HEK293 (cell line): ENCODE results near the gene MSS51.

Source experiments
- CTCF ChIA-PET: fragments of 350-600 bp; formaldehyde crosslinking; extraction: SDS; loops from one replicate; lab custom pipeline; 2021; ENCODE audit warnings: antibody characterized with exemption; lab: Yijun Ruan, JAX
- POLR2A ChIA-PET: fragments of 300-600 bp; formaldehyde crosslinking; extraction: SDS; loops from one replicate; lab custom pipeline; 2020; ENCODE audit warnings: antibody characterized with exemption, inconsistent platforms; lab: Yijun Ruan, JAX
- H3K27ac ChIP-seq: fragments of 200-500 bp; sonication (Bioruptor generic); 2 replicates; pipeline ENCODE4 v1.5.1; 2014; ENCODE audit warnings: low read depth, low read length, control low read depth, inconsistent platforms; ENCODE audit errors: extremely low read depth
- H3K36me3 ChIP-seq, 2 experiments: fragments of 200-500 bp in 1 of 2; sonication (Bioruptor generic) in 1 of 2; 1 replicate in 1 of 2; 2 replicates in 1 of 2; pipeline ENCODE4 v1.5.1; 2014 to 2017; ENCODE audit warnings: inconsistent platforms in 2 of 2, low read length in 2 of 2; ENCODE audit not compliant: control insufficient read depth in 2 of 2, insufficient read depth in 1 of 2
- H3K4me1 ChIP-seq: fragments of 200-500 bp; sonication (Bioruptor generic); 2 replicates; pipeline ENCODE4 v1.5.1; 2014; ENCODE audit warnings: mild to moderate bottlenecking, low read length, inconsistent platforms; ENCODE audit not compliant: control insufficient read depth, insufficient read depth
- H3K4me3 ChIP-seq: 2 replicates; pipeline ENCODE4 v1.5.1; 2011; ENCODE audit warnings: low read depth, mild to moderate bottlenecking, control low read depth, low read length, moderate library complexity
- H3K9me3 ChIP-seq: fragments of 200-500 bp; sonication (Bioruptor generic); 2 replicates; pipeline ENCODE4 v1.5.1; 2014; ENCODE audit warnings: low read depth, low read length, inconsistent platforms; ENCODE audit not compliant: control insufficient read depth, insufficient read depth
- FEZF1 ChIP-seq: fragments of 450-650 bp; formaldehyde crosslinking; IDR thresholded peaks from 2 replicates; pipeline ENCODE4 v1.5.1; 2016; ENCODE audit warnings: missing biosample characterization, missing genetic modification characterization
- HIC1 ChIP-seq: fragments of 450-650 bp; formaldehyde crosslinking; IDR thresholded peaks from 2 replicates; pipeline ENCODE4 v1.5.1; 2016; ENCODE audit warnings: missing biosample characterization, missing genetic modification characterization
- IKZF3 ChIP-seq: fragments of 450-650 bp; IDR thresholded peaks from 2 replicates; pipeline ENCODE4 v1.5.0; 2018; ENCODE audit warnings: missing biosample characterization, mild to moderate bottlenecking, missing genetic modification characterization, moderate library complexity
- KLF1 ChIP-seq: fragments of 450-650 bp; formaldehyde crosslinking; IDR thresholded peaks from 2 replicates; pipeline ENCODE4 v1.5.1; 2016; ENCODE audit warnings: missing biosample characterization, missing genetic modification characterization
- PRDM1 ChIP-seq: fragments of 450-650 bp; formaldehyde crosslinking; IDR thresholded peaks from 2 replicates; pipeline ENCODE4; 2016; ENCODE audit warnings: missing biosample characterization, missing genetic modification characterization
- SCRT1 ChIP-seq: fragments of 450-650 bp; formaldehyde crosslinking; IDR thresholded peaks from 2 replicates; pipeline ENCODE4 v1.5.1; 2016; ENCODE audit warnings: missing biosample characterization, missing genetic modification characterization, borderline replicate concordance
- TCF7L2 ChIP-seq: IDR thresholded peaks from 2 replicates; pipeline ENCODE4 v1.6.1; 2011; ENCODE audit warnings: low read depth, mild to moderate bottlenecking, inconsistent platforms, low read length, moderate library complexity, borderline replicate concordance
- ZBTB6 ChIP-seq: fragments of 450-650 bp; formaldehyde crosslinking; IDR thresholded peaks from 2 replicates; pipeline ENCODE4 v1.5.1; 2017; ENCODE audit warnings: missing biosample characterization, missing genetic modification characterization
- ZBTB8A ChIP-seq: fragments of 450-650 bp; formaldehyde crosslinking; IDR thresholded peaks from 2 replicates; pipeline ENCODE4 v1.5.1; 2016; ENCODE audit warnings: missing biosample characterization, missing genetic modification characterization
- ZNF132 ChIP-seq: fragments of 450-650 bp; formaldehyde crosslinking; IDR thresholded peaks from 2 replicates; pipeline ENCODE4 v1.5.1; 2017; ENCODE audit warnings: missing biosample characterization, missing genetic modification characterization, borderline replicate concordance
- ZNF174 ChIP-seq: fragments of 450-650 bp; formaldehyde crosslinking; IDR thresholded peaks from 2 replicates; pipeline ENCODE4 v1.5.0; 2017; ENCODE audit warnings: missing biosample characterization, mild to moderate bottlenecking, missing genetic modification characterization
- ZNF248 ChIP-seq: fragments of 450-650 bp; formaldehyde crosslinking; IDR thresholded peaks from 2 replicates; pipeline ENCODE4 v1.5.1; 2017; ENCODE audit warnings: missing biosample characterization, missing genetic modification characterization
- ZNF311 ChIP-seq: fragments of 450-650 bp; formaldehyde crosslinking; IDR thresholded peaks from 2 replicates; pipeline ENCODE4 v1.5.1; 2017; ENCODE audit warnings: missing biosample characterization, missing genetic modification characterization, borderline replicate concordance
- ZNF354C ChIP-seq: fragments of 450-650 bp; formaldehyde crosslinking; IDR thresholded peaks from 2 replicates; pipeline ENCODE4 v1.5.1; 2016; ENCODE audit warnings: missing biosample characterization, missing genetic modification characterization, low read depth, borderline replicate concordance
- ZNF623 ChIP-seq: fragments of 450-650 bp; formaldehyde crosslinking; IDR thresholded peaks from 2 replicates; pipeline ENCODE4 v1.5.1; 2016; ENCODE audit warnings: missing biosample characterization, missing genetic modification characterization
- ZNF654 ChIP-seq: fragments of 450-650 bp; formaldehyde crosslinking; IDR thresholded peaks from 2 replicates; pipeline ENCODE4 v1.5.1; 2016; ENCODE audit warnings: low read depth, missing biosample characterization, missing genetic modification characterization
- TF ChIP-seq, protein P1 (sequence below): fragments of 450-650 bp; formaldehyde crosslinking; IDR thresholded peaks from 2 replicates; pipeline ENCODE4 v1.5.1; 2016; ENCODE audit warnings: missing biosample characterization, missing genetic modification characterization

Gene MSS51

GRCh38 chr10:73405556-73405955, 27.8 kb downstream of the MSS51 start:
- POLR2A ChIA-PET: no interaction called here
- H3K27ac ChIP-seq: no peak overlapping the region
- peaks cover 5 to 9% of the 10 kb centered on the region in 2 experiments; a peak in 2 of 3 replicates for H3K36me3 ChIP-seq
- CTCF ChIA-PET: no interaction called here
- no peaks in the 10 kb centered on the region for H3K9me3 ChIP-seq
- no peak overlapping the region for H3K4me3 ChIP-seq
- TF ChIP-seq ZBTB8A (tag by site-specific recombination): no peak
- no peak for TF ChIP-seq ZBTB6 (tag by site-specific recombination)
- no peaks in the 10 kb centered on the region for H3K4me1 ChIP-seq

GRCh38 chr10:73404690-73405089, 28.7 kb downstream of the MSS51 start:
- ChIA-PET CTCF (no interaction called here), POLR2A (no interaction called here)
- TF ChIP-seq TCF7L2 (no peak), FEZF1 (tag by site-specific recombination) (no peak), ZNF174 (no peak), ZNF354C (tag by site-specific recombination) (no peak), ZNF623 (tag by site-specific recombination) (no peak), ZNF311 (tag by site-specific recombination) (no peak), PRDM1 (tag by site-specific recombination) (no peak), IKZF3 (no peak), SCRT1 (tag by site-specific recombination) (no peak), ZNF654 (tag by site-specific recombination) (no peak), HIC1 (tag by site-specific recombination) (no peak), KLF1 (tag by site-specific recombination) (no peak)
- TF ChIP-seq, protein P1, sequence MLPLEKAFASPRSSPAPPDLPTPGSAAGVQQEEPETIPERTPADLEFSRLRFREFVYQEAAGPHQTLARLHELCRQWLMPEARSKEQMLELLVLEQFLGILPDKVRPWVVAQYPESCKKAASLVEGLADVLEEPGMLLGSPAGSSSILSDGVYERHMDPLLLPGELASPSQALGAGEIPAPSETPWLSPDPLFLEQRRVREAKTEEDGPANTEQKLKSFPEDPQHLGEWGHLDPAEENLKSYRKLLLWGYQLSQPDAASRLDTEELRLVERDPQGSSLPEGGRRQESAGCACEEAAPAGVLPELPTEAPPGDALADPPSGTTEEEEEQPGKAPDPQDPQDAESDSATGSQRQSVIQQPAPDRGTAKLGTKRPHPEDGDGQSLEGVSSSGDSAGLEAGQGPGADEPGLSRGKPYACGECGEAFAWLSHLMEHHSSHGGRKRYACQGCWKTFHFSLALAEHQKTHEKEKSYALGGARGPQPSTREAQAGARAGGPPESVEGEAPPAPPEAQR: no peak
- no peaks in the 10 kb centered on the region for H3K4me1 ChIP-seq
- no peak overlapping the region for H3K27ac ChIP-seq
- H3K36me3 ChIP-seq: peaks cover 8 to 9% of the 10 kb centered on the region in 2 experiments; a peak in 2 of 3 replicates
- no peak overlapping the region for H3K4me3 ChIP-seq
- no peaks in the 10 kb centered on the region for H3K9me3 ChIP-seq

DNA sequence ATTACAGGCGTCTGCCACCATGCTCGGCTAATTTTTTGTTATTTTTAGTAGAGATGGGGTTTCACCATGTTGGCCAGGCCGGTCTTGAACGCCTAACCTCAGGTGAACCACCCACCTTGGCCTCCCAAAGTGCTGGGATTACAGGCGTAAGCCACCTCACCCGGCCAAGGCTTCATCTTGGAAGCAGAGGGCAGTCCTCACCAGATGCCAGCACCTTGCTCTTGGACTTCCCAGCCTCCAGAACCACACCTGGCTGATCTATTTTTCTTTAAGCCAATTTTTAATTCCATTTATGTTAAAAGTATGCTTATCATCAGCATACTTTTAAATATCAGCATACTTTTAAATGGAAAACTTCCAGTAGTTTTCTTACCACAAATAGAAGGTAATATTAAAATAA, 31.7 kb downstream of the MSS51 start:
- POLR2A ChIA-PET: no interaction called here
- CTCF ChIA-PET: interaction anchor here (0.6 to 1.5 kb wide), 2 partner anchors 9 to 20 kb away, joined by 3 read pairs; no protein-coding TSS in a partner anchor
- no peak overlapping the region for H3K4me3 ChIP-seq
- TF ChIP-seq ZNF132 (tag by site-specific recombination): no peak
- no peak for TF ChIP-seq ZNF248 (tag by site-specific recombination)
- no peaks in the 10 kb centered on the region for H3K4me1 ChIP-seq
- peaks cover 12 to 27% of the 10 kb centered on the region in 2 experiments; a peak in 2 of 3 replicates for H3K36me3 ChIP-seq
- H3K27ac ChIP-seq: no peak overlapping the region
- no peaks in the 10 kb centered on the region for H3K9me3 ChIP-seq
